GM19397 (cell line): ENCODE measurements around the gene MAGIX.
"Not testable (repeated sequence)": the region's sequence is repeated elsewhere in the genome, so short reads cannot be mapped to it uniquely, and the experiment has no call there.

Experiments
- ATAC-seq: cut with Tn5 transposase; IDR thresholded peaks from one replicate; pipeline ENCODE4 v1.9.1; 2021; ENCODE audit warnings: mild to moderate bottlenecking, moderate library complexity; ENCODE audit not compliant: unreplicated experiment

MAGIX gene

DNA sequence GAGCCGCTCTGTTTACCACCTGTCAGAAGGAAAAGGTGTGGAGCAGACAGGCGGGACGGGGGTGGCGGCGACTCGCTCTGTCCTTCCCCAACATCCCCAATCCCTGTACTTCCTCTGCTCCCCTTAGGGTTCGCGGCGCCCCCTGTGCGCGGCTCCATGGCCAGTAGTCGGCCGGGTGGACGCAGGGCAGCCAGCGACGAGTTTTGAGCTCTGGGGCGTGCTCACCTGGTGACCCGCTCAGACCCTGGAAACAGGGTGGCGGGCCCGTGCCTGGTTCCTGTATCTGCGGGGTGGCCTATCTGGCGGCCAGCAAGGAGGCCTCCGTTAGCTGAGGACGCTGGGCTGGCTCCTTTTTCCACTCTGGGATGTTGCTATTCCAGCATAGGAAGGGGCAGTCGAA, 5.4 kb upstream of the MAGIX start:
- ATAC-seq: no peak

DNA sequence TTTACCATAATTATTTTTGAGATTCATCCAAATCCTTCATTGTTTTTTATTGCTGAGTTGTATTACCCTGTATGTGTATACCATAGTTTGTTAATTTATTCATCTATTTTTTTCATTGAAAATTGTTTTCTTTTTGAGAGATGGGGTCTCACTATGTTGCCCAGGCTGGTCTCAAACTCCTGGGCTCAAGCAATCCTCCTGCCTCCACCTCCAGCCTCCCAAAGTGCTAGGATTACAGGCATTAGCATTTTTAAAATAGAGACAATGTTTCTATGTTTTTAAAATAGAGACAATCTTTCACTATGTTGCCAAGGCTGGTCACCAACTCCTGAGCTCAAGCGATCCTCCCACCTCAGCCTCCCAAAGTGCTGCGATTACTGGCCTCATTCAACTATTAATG, 1.6 kb upstream of the MAGIX start:
- no peak for ATAC-seq

DNA sequence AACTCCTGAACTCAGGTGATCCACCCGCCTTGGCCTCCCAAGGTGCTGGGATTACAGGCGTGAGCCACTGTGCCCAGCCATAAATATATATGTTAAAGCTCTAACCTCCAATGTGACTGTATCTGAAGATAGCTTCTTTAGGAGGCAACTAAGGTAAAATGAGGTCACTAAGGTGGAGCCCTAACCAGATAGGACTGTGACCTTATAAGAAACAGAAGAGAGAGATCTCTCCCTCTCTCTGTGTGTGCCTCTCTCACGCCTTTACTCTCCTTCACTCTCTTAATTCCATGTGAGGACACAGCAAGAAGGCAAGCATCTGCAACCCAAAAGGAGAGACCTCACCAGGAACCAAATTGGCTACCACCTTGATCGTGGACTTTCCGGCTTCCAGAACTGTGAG, 926 bp upstream of the MAGIX start:
- ATAC-seq: no peak

DNA sequence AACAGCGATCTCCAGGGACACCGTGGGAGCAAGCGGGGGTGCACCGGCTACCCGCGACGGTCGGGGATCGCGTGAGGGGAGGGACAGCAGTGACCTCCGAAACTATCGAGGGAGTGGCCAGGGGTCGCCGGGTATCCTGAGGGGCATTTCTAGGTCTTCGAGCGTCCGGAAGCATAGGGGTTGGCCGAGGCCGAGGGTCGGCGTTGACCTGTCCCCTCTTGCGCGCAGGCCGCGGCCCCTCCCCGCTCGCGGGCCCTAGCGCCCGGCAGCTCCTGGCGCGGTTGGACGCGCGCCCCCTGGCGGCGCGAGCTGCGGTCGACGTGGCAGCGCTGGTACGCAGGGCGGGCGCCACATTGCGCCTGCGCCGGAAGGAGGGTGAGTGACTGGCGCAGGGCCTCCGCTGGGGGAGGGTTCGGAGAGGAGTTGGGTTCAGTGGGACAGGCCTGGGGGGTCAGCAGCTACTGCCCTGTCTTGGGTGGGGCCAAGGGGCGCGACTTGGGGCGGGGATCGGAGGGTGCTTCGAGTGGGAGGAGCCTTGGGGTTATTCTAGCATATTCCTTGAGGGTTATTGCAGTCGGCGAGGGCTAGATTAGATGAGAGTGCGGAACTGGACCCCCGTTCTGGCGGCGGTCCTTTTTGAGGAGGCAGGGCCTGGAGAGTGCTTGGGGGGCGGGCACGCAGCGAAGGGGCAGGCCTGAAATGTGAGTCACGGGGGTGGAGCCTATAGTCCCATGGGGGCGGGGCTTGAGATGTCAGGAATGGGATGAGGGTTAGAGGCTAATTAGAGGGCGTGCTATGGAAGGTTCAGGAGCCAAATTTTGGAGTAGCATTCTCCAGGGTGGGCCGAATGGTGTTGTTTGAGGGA, 1.2 kb downstream of the MAGIX start:
- peak; percentile 64 for ATAC-seq

DNA sequence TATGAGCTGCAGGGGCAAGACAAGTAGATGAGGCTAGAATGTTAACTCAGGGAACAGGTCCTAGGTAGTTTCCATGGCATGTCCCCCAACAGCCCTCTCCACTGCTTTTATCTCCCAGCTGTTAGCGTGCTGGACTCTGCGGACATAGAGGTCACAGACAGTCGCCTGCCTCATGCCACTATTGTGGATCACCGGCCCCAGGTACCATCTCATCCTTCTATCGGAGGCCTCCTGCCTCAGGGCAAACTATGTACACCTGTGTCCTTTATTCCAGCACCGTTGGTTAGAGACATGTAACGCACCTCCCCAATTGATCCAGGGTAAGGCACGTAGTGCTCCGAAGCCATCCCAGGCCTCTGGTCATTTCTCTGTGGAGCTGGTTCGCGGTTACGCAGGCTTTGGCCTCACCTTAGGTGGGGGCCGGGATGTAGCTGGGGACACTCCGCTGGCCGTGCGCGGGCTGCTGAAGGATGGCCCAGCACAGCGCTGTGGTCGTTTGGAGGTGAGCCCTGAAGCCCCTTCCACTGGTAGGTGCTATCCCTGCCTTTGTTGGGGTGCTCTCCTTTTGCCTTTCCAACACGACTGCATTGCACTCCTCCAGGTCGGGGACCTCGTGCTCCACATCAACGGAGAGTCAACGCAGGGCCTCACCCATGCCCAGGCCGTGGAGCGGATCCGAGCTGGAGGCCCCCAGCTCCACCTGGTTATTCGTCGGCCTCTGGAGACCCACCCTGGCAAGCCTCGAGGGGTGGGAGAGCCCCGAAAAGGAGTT, 2.2 kb downstream of the MAGIX start:
- ATAC-seq: no peak

DNA sequence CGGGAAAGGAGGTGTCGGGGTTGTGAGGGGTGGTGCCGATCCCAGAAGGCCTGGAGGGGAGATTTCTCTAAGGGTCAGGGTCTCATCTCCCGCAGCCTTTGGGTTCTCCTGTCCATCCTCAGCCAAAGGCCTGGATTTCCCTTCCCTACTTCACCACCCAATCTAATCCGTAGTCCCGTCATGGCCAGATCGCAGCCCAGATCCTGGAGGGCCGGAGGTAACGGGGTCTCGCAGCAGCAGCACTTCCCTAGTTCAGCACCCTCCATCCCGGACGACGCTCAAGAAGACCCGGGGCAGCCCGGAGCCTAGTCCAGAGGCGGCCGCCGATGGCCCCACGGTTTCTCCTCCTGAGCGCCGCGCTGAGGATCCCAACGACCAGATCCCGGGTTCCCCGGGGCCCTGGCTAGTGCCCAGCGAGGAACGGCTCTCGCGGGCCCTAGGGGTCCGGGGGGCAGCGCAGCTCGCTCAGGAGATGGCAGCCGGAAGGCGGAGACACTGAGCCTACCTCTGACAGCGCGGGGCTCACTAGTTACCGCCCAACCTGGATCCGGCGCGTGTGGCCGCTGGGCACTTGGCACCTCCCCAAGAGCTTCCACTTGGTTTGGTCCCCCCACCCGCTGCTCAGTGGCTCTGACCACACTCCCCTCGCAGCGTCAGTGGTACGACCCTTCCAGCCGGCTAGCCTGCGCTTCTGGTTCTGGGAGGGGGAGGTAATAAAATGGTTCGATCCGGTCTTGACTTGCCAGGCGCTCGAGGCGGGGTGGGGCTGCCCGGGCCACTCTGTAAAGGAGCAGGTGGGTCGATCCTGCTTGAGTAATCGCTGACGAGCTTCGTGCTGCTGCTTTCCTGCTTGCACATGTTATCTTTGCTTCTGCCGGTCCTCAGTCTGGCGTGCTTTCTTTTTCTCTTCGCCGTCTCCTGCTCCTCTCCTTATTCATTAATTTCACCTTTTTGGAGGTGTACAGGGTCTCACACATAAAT, 3.6 kb downstream of the MAGIX start:
- peak; percentile 40 for ATAC-seq

DNA sequence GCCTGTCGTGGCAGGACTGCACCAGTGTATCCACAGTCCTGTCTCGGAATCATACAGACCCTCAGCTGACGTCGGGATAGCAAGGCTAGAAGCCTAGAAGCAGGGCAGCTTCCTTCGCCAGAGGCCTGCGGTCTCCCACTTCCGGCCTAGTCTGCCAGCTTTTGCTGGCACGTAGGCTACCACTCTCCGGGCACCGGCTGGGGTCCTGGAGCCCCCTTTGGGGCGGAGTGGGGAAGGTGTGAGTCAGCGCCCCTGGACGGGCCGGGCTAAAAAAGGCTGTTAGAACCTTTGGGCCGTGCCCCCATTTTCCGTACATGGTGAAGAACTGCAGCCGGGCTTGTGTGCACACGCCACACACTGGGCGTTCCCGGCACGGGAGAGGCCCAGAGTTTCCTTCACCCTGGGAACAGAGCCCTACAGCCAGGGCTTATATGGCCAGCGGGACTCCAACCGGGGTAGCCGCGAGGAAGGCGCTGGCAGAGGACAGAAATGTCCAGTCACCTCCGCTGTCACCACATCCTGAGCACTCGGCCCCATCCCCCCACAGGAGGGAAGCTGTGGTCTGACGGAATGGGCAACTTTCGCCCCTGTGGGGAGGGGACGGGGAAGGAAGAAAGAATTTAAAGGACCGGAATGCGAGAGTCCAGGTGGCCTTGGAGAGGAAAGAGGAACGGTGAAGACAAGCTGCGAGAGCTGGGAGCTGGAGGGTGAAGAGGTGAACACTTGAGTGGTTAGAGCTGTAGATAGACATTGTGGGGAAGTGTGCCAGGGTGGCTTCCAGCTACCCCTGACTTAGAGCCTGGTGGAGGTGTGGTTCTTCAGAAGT, 4.6 kb downstream of the MAGIX start:
- no peak for ATAC-seq

DNA sequence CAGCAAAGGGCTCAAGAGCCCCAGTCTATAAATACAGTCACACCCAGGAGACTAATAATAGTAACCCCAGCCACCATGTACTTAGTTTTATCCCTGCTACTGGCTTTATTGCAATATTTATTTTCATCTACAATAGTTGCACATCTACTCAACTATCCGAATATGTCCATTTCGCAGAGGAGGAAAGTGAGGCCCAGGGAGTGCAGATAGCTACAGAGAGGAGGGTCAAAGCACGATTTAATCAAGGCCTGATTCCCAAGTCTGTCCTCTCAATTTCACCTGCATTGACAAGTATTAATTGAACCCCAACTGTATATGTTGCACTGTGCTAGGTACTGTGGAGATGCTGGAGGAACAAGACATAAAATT, 5.2 kb downstream of the MAGIX start:
- no peak for ATAC-seq

DNA sequence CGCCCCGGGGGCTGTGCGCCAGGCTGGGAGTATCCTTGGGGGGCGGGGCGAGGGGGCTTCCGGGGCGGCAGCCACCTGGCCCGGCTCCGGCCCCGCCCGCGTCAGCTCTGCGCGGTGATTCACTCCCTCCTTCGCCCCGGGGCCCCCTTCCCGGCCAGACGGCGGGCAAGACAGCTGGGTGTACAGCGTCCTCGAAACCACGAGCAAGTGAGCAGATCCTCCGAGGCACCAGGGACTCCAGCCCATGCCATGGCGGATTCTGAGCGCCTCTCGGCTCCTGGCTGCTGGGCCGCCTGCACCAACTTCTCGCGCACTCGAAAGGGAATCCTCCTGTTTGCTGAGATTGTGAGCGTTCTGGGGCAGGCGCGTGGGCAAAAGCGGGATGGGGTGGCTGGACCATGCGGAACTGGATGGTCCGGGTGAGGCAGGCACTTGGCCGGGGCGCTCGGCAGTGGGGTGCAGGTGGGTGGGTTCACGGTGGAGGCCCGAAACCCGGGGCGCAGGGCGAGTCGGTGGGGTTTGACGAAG, 9.3 kb downstream of the MAGIX start, which contains the start of gene PLP2:
Gene PLP2 (plus strand): TSS at position 147 of the 528 bp plus-strand sequence. CDS start 103 bp downstream, at position 250.
- ATAC-seq: peak; percentile 26

DNA sequence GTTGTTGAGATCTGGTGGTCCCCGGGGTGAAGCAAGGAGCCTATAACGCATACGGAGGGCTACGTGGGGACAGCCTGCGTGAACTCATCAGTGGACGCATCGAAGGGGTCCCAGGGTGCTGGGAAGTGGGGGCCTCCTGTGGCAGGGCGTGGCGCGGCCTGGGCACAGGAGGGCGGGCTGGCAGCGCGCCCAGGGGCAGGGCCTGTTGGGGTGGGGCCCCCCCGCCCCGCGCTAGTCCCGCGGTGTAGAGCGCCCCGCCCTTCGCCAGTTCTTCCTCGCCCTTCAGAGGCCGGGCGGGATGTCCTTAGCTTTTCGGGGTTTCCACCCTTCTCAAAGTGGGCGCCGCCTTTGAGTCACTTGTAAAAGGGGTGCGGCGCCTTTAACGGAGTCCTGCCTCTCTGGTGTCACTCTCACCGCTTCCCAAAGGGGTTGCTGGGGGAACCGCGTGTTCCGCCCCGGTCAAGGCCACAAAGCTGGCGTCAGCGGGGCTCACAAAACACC, 9.8 kb downstream of the MAGIX start:
- peak; percentile 77 for ATAC-seq

DNA sequence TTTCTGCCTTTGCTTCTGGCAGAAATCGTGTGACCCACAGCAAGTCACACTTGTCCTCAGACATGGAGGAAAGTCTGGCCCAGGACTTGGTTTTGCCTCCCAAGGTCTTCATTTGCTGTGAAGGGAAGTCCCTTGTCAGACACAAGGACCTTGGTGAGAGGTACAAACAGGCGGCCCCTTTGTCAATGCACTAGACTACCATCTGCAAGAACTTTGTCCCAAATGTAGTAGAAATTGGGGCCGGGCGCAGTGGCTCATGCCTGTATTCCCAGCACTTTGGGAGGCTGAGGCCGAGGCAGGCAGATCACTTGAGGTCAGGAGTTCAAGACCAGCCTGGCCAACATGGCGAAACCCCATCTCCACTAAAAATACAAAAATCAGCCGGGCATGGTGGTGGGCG, 11.0 kb downstream of the MAGIX start:
- ATAC-seq: not testable (repeated sequence)

DNA sequence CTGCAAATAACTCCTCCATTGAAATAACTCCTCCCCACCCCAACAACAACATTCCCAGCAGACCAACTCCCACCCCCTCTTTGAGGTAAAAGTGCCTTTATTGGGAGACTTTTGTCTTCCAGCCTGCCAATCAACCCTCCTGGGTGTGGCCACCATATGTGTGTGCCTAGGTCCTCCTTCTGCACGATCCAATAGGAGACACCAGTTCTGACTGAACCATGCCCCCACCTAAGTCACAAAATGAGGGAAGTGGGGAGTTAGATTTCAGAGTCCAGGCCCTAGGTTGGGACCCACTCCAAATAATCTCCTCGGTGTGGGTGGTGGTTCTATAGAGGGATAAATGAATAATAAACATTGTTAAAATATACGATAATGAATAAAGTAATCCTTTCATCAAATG, 12.2 kb downstream of the MAGIX start:
- no peak for ATAC-seq

DNA sequence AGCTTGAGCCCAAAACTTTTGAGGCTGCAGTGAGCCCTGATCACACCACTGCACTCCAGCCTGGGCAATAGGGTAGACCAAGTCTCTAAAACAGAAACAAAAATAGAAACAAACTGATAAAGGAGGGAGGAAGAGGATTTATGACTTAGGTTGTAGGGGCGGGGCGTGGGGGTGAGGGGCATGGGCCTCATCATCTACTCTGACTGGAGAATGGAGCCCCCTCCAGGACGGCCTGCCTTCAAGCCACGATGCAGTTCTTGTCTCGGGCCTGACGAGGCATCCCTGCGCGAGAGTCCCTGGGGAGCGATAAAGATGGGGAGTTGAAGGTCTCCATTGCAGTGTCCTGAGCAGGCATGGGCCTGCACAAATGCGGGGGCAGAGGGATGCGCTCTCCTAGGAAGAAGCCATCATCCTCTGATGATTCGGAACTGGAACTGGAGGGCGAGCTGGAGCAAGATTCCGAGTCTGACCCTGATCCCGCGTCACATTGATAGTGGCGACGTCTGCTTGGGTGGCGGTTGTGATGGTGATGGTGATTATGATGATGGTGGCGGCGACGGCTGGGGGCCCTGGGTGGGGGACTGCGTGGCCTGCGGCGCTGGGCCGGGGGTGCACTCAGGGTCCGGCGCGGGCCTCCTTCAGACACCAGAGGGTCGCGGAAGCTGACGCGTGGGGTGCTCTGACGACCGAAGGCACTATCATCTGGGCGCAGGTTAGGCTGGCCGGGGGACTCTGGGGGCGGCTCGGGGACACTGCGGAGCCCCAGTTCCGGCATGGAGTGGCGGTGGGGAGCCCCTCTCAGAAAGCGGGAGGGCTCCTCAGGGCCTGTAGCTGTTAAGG, 13.1 kb downstream of the MAGIX start:
- ATAC-seq: no peak

DNA sequence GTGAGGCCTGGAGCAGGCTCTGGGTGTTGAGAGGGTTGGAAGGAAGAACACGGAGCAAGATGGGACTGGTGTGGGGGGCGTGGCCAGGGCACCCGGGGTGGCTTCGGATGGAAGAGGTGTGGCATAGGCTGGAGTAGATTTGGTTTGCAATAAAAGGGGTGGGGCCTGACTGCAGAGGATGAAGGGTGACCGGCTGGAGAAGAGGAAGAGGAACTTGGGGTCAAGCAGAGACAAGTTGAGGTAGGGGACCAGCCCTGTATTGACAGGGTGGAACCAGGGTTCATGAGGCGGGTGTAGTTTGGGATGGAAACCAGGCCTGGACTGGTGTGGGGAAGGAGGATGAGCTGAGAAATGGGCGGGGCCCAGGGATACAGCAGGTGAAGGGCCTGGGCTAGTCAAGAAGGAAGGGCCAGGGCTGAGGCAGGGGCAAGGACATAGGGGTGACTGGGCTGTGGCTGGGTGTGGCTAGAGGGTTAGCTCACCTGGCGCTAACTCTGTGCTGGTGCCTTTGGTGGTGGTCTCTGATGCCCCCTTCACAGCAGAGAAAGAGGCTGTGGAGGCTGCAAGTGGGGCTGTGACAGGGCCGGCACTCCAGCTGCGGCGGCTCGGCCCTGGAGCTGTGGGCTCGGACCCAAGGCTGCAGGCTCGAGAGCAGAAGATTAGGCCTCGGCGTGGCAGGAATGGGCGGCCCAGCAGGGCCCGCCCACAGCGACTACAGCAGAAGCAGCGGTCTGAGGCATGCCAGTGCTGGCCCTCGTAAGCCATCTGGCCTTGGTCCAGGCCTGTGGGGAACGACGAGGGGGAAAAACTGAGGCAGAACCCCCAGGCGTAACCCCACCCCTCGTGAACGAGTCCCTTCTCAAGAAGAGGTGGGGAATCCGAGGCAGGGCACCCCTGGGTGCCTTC, 14.1 kb downstream of the MAGIX start:
- ATAC-seq: no peak

DNA sequence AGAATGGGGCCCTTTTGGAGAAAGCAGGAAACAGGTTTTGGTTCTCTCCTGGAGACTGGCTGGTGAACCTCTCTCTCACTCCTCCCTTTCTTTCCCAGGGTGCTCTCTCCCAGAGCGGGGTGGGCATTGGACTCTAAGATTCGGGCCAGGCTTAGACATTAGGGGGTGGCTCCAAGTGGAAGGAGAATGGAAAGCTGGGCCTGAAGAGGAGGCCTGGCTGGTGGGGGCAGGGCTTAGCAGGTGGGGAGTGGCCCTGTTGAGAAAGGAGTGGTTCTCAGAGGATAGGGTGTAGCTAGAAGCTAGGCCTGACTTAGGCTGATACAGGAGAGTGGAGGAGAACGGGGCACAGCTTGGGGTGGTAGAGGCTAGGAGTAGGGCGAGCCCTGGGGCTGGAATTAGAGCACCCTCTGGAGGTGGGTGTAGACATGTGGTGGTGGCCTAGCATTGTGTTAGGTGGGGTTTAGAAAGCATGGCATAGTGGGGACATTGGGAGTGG, 14.8 kb downstream of the MAGIX start:
- no peak for ATAC-seq

DNA sequence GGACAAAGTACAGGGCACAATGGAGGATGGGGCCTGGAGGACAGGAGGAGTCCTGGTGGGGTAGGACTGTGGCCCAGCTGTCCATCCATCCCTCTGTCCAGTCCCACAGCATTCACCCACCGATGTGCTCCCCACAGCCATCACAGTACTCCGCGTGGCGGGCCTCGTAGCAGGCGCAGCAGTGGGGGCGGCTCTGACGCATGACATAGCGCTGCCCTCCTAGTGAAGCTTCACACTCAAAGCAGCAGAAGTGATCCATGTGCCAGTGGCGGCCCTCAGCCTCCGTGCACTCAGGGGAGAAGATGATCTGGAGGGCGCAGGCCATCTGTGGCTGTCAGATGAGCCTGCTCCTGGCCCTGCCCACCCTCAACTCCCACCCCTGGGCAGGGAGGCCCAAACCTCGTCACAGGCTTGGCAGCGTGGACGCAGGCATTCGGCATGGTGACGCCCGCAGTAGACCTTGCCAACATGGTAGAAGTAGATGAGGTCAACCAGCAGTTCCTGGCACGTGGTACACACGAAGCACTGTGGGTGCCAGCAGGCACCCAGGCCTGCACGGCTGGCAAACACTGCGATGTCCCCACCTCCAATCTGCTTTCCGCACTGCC, 15.4 kb downstream of the MAGIX start:
- no peak for ATAC-seq

DNA sequence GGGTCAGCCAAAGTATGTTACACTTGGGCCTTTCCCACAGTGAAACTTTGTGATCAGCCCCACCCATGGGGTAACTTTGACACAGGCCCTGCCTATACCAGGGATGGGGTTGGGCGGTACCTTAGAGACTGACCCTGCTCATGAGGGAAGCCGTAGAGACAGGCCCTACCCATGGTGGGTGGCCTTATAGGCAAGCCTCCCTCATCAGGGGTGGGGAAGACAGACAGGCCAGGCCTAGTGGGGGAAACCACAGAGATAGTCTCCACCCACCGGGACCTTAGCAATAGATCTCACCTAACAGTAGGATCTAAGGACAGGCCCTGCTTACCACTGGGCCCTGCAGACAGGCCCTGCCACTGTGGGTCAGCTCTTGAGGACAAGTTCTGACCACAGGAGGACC, 16.0 kb downstream of the MAGIX start:
- ATAC-seq: no peak
